Activated naive CD4-positive, alpha-beta T cell treated with anti-CD3 and anti-CD28 coated beads, Interleukin-2, amount 50 U/mL, for 72 hours (primary cell): ENCODE measurements around the gene FLOT1. TPM values are rescaled to one million over a fixed set of nuclear protein-coding genes. Genes with fewer than 3 reads are reported as not detected.
"Not testable (repeated sequence)": the region's sequence is repeated elsewhere in the genome, so short reads cannot be mapped to it uniquely, and the experiment has no call there.

Source experiments
- ATAC-seq, 2 donors: fragments of 150-1000 bp; cut with Tn5 transposase; 2 replicates each; pipeline ENCODE4 v1.10.0; 2021; ENCODE audit warnings: mild to moderate bottlenecking in 2 of 2, moderate library complexity in 2 of 2
- DNase-seq, 2 donors: peaks; one replicate each; pipeline ENCODE4 v3.0.0; 2021 to 2022; ENCODE audit warnings: low spot score in 2 of 2
- H3K27ac Mint-ChIP-seq, 2 donors: one replicate each; pipeline ENCODE4 v1.8.0; 2022; ENCODE audit warnings: mild to moderate bottlenecking in 2 of 2, mixed read lengths in 2 of 2
- H3K36me3 Mint-ChIP-seq, 2 donors: one replicate each; pipeline ENCODE4 v1.8.0; 2022; ENCODE audit warnings: mixed read lengths in 2 of 2
- H3K9me3 Mint-ChIP-seq, 2 donors: one replicate each; pipeline ENCODE4 v1.8.0; 2022; ENCODE audit warnings: mixed read lengths in 2 of 2
- total RNA-seq, 2 donors: library from RNA; stranded (reverse); gene quantifications; one replicate each; pipeline ENCODE4 v1.2.3, GENCODE V29; 2022

FLOT1 gene
- total RNA-seq, 2 donors from 2014 or later, result 194 to 219 TPM

GRCh38 chr6:30721198-30722024 lies 21.1 kb downstream of the FLOT1 start:
- ATAC-seq (peak; percentile 19 to 42), DNase-seq (peak; percentile 92 to 98)
- H3K27ac Mint-ChIP-seq, result peak overlapping the region; percentile 93 to 97
- peaks cover 0 to 3% of the 10 kb centered on the region in 2 donors for H3K9me3 Mint-ChIP-seq
- H3K36me3 Mint-ChIP-seq, result peaks cover 68 to 70% of the 10 kb centered on the region in 2 donors

DNA sequence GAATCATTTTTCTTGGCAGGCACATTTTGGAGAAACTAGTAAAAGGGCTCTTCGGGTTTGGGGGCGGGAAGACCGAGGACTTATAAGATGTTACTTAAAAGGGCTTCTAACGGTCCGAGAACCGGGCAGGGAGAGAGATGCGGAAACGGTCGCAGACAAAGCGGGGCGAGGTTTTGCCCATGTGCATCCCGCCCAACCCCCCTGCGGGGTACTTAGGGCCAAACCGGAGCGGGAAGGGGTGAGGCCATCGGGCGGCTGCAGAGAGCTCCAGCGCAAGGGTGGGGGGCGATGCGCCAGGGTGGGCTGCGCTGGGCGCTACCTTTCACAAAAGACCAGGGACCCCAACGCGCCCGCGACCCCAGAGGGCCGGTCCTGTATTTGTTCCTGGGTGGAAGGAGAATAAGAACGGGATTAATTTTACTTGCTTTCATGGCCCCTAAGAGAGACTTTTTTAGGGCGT lies 21.7 kb downstream of the FLOT1 start:
- DNase-seq (peak in 1 of 2 donors; percentile 67), ATAC-seq (no peak)
- H3K27ac Mint-ChIP-seq, result peak overlapping the region; percentile 93 to 97
- H3K36me3 Mint-ChIP-seq, result peaks cover 75 to 76% of the 10 kb centered on the region in 2 donors
- H3K9me3 Mint-ChIP-seq, result peaks cover 0 to 3% of the 10 kb centered on the region in 2 donors

DNA sequence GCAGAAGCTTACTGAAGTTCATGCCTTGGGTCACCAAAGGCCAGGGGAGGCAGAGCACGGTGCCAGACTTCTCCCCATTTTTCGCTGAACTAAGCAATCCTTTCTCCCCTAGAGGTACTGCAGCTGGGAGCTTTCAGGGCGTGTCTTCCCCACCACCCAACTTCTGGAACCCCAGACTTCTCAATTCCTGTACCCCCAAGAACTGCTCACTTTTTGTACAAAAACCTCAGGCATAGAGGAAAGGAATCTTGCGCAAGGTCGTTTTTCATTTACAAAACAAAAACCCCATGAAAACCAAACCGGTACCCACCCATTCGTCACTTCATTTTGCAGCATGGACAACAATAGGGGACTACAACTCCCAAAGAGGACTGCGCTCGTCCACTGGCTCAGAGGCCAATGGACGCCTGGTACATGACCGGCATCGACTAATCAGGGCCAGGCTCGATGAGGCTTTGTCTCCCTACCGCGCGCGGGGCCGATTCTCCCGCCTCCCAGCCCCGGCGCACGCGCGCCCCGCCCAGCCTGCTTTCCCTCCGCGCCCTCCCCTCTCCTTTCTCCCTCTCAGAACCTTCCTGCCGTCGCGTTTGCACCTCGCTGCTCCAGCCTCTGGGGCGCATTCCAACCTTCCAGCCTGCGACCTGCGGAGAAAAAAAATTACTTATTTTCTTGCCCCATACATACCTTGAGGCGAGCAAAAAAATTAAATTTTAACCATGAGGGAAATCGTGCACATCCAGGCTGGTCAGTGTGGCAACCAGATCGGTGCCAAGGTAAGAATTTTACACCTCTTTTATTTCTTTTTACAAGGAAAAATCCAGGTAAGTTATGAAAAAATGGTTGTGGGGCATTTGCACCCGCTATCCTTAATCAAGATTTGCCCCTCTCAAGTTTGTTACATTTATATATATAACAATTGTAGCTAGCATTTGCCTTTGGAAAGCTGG lies 22.4 kb downstream of the FLOT1 start, which contains the start of gene TUBB:
Gene TUBB, plus strand, starts transcription at position 562 of the 947 bp plus-strand sequence. Its CDS starts 155 bp downstream, at position 717.
- ATAC-seq (peak; percentile 63 to 69), DNase-seq (peak; percentile 93 to 94)
- Mint-ChIP-seq H3K36me3 (peaks cover 76 to 77% of the 10 kb centered on the region in 2 donors), H3K9me3 (peaks cover 0 to 3% of the 10 kb centered on the region in 2 donors), H3K27ac (peak within 1 kb of the TSS; percentile 93 to 97)

DNA sequence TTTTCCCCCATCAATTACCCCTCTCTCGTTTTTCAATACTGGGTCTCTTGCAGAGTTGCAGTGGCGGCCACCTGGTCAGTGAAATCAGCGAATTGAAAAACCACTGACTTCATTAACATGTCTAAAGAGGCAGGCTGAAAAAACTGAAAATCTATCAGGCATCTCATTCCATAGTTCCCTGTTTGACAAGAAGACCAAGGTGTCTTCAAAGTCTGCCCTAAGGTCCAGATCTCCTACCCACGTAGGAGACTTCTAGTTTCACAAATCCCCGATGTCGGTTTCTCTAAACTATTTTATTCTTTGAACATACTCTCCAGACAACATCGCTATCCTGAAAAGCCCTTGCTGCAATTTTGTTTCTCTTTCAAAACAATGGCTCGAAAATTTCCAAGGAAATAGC lies 23.1 kb downstream of the FLOT1 start:
- peaks cover 0 to 3% of the 10 kb centered on the region in 2 donors for H3K9me3 Mint-ChIP-seq
- H3K36me3 Mint-ChIP-seq, result peaks cover 76% of the 10 kb centered on the region in 2 donors
- ATAC-seq (no peak), DNase-seq (no peak)
- H3K27ac Mint-ChIP-seq, result peak overlapping the region; percentile 93 to 97

GRCh38 chr6:30717845-30718720 lies 24.4 kb downstream of the FLOT1 start:
- DNase-seq, H3K9me3 Mint-ChIP-seq, ATAC-seq: not testable (repeated sequence)
- Mint-ChIP-seq H3K36me3 (peaks cover 69 to 70% of the 10 kb centered on the region in 2 donors), H3K27ac (peak overlapping the region; percentile 77 to 94)

DNA sequence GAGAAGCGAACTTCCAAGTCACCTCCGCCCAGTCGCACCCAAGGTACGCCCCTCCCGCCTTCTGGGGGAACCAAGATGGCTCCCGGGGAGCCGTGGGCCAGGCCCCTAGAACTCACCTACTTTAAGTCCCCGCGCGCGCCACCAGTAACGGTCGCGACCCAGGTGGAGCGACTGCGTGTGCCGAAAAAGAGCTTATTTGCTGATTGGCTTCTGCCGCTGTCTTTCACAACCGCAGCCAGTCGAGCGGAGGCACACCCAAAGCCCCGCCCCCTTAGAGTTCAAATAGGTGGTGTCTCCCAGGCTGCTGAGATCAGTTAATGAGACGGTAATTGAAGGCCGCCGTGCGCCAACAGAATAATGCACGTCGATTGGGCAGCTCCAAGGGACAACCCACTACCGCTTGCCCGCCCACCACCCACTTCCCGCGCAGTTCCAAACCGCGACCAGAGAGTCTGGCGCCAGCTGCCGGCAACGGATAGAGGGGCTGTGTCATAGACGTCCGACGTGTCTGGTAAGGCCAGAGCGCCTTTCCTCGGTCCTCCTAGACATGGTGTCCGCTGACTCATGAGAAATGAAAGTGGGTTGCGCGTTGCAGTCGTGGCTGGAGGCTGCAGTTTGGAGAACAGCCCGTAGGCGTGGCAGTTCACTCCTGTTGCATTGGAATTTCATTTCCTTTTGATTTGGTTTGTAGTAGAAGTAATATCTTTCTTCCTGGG lies 25.2 kb downstream of the FLOT1 start, which contains the start of gene MDC1:
Gene MDC1, minus strand, starts transcription at position 153 of the 716 bp plus-strand sequence. CDS start 2,106 bp downstream, outside the sequence.
- Mint-ChIP-seq H3K9me3 (peaks cover 0 to 3% of the 10 kb centered on the region in 2 donors), H3K27ac (peak within 1 kb of the TSS; percentile 94 to 99), H3K36me3 (peaks cover 69 to 70% of the 10 kb centered on the region in 2 donors)
- DNase-seq (peak; percentile 97 to 100), ATAC-seq (peak; percentile 81 to 83)

DNA sequence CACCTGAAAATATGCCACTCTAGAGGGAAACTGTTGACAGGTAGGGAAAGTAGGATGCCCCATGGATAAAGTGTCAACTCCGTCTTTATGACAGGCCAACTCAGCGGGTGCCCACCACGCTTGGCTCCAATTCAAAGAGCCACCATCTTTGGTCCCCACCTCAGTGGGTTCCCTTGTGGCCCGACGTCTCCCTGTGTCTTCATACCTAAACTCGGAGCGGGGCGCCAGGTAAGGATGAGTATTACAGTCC lies 25.7 kb downstream of the FLOT1 start:
- no peak for DNase-seq
- H3K27ac Mint-ChIP-seq, result peak overlapping the region; percentile 94 to 99
- H3K9me3 Mint-ChIP-seq, result peaks cover 0 to 3% of the 10 kb centered on the region in 2 donors
- peaks cover 68 to 70% of the 10 kb centered on the region in 2 donors for H3K36me3 Mint-ChIP-seq
- no peak for ATAC-seq

GRCh38 chr6:30714263-30714662 lies 28.2 kb downstream of the FLOT1 start:
- no peak for ATAC-seq
- H3K27ac Mint-ChIP-seq, result no peak overlapping the region

DNA sequence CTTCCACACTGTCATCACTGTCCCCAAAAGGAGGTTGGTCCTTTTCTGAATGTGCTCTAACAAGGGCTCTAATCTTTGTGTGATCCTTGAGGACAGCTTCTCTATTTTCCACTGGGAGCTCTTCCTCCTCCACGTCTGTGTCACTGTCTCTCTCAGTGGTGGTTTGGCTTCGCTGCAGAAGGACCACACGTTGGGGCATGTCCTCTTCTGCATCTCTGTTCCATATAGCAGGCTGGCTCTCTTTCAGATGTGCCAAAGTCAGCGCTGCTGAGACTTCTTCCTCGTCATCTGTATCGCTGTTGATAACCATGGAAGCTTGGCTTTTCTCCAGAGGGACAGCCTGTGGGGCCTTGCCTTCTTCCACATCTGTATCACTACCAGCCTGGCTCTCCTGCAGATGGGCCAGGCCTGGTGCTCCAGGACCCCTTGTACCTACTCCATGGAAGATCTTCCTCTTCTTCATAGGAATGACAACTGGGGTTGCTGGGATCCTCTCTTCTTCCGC lies 30.0 kb downstream of the FLOT1 start:
- no peak for DNase-seq
- H3K9me3 Mint-ChIP-seq, result peaks cover 0 to 3% of the 10 kb centered on the region in 2 donors
- peak overlapping the region; percentile 12 to 49 for H3K27ac Mint-ChIP-seq
- no peak for ATAC-seq
- H3K36me3 Mint-ChIP-seq, result peaks cover 61 to 62% of the 10 kb centered on the region in 2 donors

More at GRCh38 chr6:30714263-30714662, 28.2 kb downstream of the FLOT1 start:
- no peak for DNase-seq
- Mint-ChIP-seq H3K36me3 (peaks cover 55 to 60% of the 10 kb centered on the region in 2 donors), H3K9me3 (peaks cover 0 to 3% of the 10 kb centered on the region in 2 donors)

DNA sequence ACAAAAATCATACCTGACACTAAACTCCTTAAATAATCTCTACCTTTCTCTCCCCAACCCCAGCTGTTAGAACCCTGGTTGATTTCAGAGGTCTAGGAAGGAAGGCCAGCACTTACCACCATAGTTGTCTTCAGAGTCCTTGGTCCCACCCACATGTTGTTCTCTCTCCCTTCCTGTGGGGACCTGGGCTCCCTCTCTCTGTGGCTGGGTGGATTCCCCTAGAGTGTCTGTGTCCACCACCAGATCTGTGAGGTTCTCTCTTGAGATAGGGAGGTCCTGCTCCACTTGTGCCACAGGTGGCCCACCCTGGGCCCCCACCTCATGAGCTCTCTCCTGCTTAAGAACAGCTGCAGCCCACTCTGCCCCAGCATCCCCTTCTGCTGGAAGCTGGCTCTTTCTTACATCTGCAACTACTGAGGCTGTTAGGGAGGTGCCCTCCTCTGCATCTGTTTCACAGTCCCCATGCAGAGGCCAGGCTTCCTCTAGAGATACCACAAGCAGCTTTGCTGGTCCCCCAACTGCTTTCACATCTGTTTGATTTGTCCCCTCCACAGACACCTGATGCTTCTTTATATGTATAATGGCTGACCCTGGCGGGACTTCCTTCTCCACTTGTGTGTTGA lies 30.6 kb downstream of the FLOT1 start:
- H3K27ac Mint-ChIP-seq, result peak overlapping the region; percentile 22 to 49
- peaks cover 0 to 3% of the 10 kb centered on the region in 2 donors for H3K9me3 Mint-ChIP-seq
- H3K36me3 Mint-ChIP-seq, result peaks cover 56 to 57% of the 10 kb centered on the region in 2 donors
- DNase-seq, result no peak
- peak; percentile 22 to 67 for ATAC-seq

DNA sequence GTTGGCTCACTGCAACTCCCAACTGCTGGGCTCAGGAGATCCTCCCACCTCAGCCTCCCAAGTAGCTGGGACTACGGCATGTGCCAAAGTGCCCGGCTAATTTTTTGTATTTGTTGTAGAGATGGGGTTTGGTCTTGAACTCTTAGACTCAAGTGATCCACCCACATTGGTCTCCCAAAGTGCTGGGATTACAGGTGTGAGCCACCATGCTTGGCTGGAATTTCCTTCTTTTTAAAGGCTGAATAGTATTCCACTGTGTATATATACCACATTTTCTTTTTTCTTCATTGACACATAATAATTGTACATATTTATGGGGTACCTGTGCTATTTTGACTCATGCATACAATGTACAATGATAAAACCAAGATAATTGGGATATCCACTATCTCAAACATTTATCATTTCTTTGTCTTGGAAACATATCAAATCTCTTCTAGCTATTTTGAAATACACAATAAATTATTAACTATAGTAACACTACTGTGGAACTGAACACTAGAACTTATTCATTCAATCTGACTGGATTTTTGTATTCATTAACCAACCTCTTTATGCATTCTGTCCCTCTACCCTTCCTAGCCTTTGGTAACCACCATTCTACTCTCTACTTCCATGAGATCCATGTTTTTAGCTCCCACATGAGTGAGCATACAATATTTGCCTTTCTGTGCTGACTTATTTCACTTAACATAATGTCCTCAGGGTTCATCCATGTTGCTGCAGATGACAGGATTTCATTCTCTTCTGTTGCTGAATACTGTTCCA lies 33.2 kb downstream of the FLOT1 start:
- Mint-ChIP-seq H3K27ac (no peak overlapping the region), H3K9me3 (no peaks in the 10 kb centered on the region), H3K36me3 (peaks cover 36 to 44% of the 10 kb centered on the region in 2 donors)
- DNase-seq (no peak), ATAC-seq (no peak)

DNA sequence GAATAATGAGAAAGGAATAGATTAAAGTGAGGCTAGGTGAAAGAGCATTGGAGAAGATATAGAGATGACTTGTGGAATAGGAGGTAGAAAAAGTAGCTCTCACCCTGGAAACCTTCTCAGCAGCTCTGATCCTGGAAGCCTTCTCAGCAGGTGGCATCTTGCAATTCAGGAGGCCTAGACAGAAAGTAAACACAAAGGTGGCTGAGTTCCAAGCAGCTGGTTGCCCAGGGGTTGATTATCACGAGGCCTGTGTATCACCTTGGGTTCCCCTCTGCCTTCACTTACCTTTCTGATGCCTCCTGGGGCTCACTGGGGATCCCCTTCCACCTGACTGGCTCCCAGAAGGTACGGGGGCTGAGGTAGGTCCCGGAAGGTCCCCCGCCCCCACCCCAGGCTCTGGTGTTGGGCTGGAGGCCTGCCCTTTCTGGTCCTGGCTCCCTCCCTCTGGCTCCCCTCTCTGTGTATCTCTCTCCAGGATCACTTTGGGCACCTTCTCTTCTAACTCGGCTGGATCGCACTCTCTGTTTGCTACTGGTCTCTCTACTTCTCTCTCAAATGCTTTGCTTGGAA lies 35.1 kb downstream of the FLOT1 start:
- ATAC-seq (no peak), DNase-seq (no peak)
- Mint-ChIP-seq H3K36me3 (peaks cover 30 to 45% of the 10 kb centered on the region in 2 donors), H3K27ac (peak overlapping the region in 1 of 2 donors; percentile 11), H3K9me3 (no peaks in the 10 kb centered on the region)

- Mint-ChIP-seq H3K36me3 (peaks cover 16 to 32% of the 10 kb centered on the region in 2 donors), H3K27ac (peak overlapping the region in 1 of 2 donors; percentile 7), H3K9me3 (no peaks in the 10 kb centered on the region)
- ATAC-seq, result no peak
- no peak for DNase-seq
These were observed 36.9 kb downstream of the FLOT1 start for GRCh38 chr6:30705620-30706019.

DNA sequence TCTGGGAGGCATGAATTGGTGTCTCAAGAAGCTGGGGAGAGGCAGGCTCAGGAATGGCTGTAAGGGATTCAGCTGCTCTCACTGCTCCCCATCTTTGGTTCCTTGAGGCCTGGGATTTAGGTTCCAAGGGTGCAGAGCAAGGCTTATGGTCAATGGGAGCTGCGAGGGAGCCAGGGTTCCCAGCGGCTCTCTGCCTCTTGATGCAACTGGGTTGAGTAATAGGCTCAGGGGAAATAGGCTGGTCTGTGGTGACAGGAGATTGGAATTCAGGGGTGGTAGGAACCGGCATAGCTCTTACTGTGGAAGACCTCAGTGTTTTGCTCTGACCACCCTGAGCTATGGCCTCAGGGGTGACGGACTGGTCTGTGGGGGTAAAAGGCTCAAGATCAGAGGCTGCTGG lies 38.7 kb downstream of the FLOT1 start:
- ATAC-seq (no peak), DNase-seq (no peak)
- H3K36me3 Mint-ChIP-seq, result peaks cover 14 to 30% of the 10 kb centered on the region in 2 donors
- H3K9me3 Mint-ChIP-seq, result no peaks in the 10 kb centered on the region
- peak overlapping the region; percentile 39 to 48 for H3K27ac Mint-ChIP-seq
